ENCODE results near the gene NOL4L.

Gene NOL4L

GRCh38 chr20:32607727-32608663 lies 22.9 kb upstream of the NOL4L start:
- Histone ChIP-seq H4K8ac (ENCODE audit: low read depth, low read length) (no peak overlapping the region), H3K27me3 (ENCODE audit: insufficient read depth, low read length, poor library complexity) (no peaks in the 10 kb centered on the region), H2BK15ac (replicated peaks; ENCODE audit: low read depth) (no peak overlapping the region), H2BK5ac (ENCODE audit: low read length) (no peak overlapping the region), H3K27ac (ENCODE audit: low read depth, low read length) (no peak overlapping the region), H3K79me1 (ENCODE audit: low read length) (no peaks in the 10 kb centered on the region), H3K23ac (ENCODE audit: low read length) (no peak overlapping the region), H3K18ac (ENCODE audit: low read length) (no peak overlapping the region), H2BK120ac (ENCODE audit: low read depth, low read length) (no peak overlapping the region), H4K5ac (ENCODE audit: low read length) (no peak overlapping the region), H3K4ac (ENCODE audit: low read depth, low read length) (no peak overlapping the region), H3K4me2 (ENCODE audit: low read length) (no peak overlapping the region), H3K79me2 (ENCODE audit: control insufficient read depth, insufficient read depth, low read length) (no peaks in the 10 kb centered on the region), H3K56ac (ENCODE audit: low read length) (no peak overlapping the region), H3K36me3 (ENCODE audit: control insufficient read depth, insufficient read depth, low read length) (no peaks in the 10 kb centered on the region), H3K4me1 (ENCODE audit: control insufficient read depth, low read depth, low read length) (no peaks in the 10 kb centered on the region), H2AK5ac (ENCODE audit: low read length) (no peak overlapping the region), H3K4me3 (ENCODE audit: low read length) (no peak overlapping the region), H3K9ac (ENCODE audit: low read length) (no peak overlapping the region)
- no peak for DNase-seq
- WGBS (ENCODE audit: extremely low coverage, insufficient coverage, low lambda C conversion rate), result no CpG with 5 or more reads among the region's 22 CpGs

DNA sequence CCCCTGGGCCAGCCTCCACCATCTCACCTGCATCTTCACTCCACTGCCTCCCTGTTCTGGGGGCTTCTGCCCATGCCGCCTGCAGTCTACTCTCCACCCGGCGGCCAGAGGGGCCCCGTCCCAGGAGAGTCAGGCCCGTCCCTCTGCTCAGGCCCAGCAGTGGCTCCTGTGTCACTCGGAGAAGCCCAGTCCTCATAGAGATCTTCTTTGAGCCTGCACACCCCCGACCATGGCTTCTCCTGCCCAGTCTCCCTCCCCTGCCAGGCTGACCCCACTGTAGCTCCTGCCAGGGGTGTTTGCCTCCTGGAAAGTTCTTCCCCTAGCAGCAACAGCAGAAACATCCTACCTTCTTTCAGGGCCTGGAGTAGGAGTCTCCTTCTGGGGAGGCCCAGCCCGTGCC lies 22.2 kb upstream of the NOL4L start:
- Histone ChIP-seq H3K18ac (ENCODE audit: low read length) (no peak overlapping the region), H3K27ac (ENCODE audit: low read depth, low read length) (no peak overlapping the region), H2BK15ac (replicated peaks; ENCODE audit: low read depth) (no peak overlapping the region), H3K79me2 (ENCODE audit: control insufficient read depth, insufficient read depth, low read length) (no peaks in the 10 kb centered on the region), H3K4me3 (ENCODE audit: low read length) (no peak overlapping the region), H4K8ac (ENCODE audit: low read depth, low read length) (no peak overlapping the region), H4K5ac (ENCODE audit: low read length) (no peak overlapping the region), H3K36me3 (ENCODE audit: control insufficient read depth, insufficient read depth, low read length) (no peaks in the 10 kb centered on the region), H3K79me1 (ENCODE audit: low read length) (no peaks in the 10 kb centered on the region), H3K9ac (ENCODE audit: low read length) (no peak overlapping the region), H3K4me2 (ENCODE audit: low read length) (no peak overlapping the region), H2AK5ac (ENCODE audit: low read length) (no peak overlapping the region), H2BK5ac (ENCODE audit: low read length) (no peak overlapping the region), H3K56ac (ENCODE audit: low read length) (no peak overlapping the region), H3K4ac (ENCODE audit: low read depth, low read length) (no peak overlapping the region), H2BK120ac (ENCODE audit: low read depth, low read length) (no peak overlapping the region), H3K4me1 (ENCODE audit: control insufficient read depth, low read depth, low read length) (no peaks in the 10 kb centered on the region), H3K23ac (ENCODE audit: low read length) (no peak overlapping the region), H3K27me3 (ENCODE audit: insufficient read depth, low read length, poor library complexity) (no peaks in the 10 kb centered on the region)
- no peak for DNase-seq
- no CpG with 5 or more reads among the region's 8 CpGs for WGBS (ENCODE audit: extremely low coverage, insufficient coverage, low lambda C conversion rate)

GRCh38 chr20:32606790-32607189 lies 21.7 kb upstream of the NOL4L start:
- Histone ChIP-seq H2AK5ac (ENCODE audit: low read length) (no peak overlapping the region), H3K27ac (ENCODE audit: low read depth, low read length) (no peak overlapping the region)
- WGBS (ENCODE audit: extremely low coverage, insufficient coverage, low lambda C conversion rate), result no CpG with 5 or more reads among the region's 1 CpG

DNA sequence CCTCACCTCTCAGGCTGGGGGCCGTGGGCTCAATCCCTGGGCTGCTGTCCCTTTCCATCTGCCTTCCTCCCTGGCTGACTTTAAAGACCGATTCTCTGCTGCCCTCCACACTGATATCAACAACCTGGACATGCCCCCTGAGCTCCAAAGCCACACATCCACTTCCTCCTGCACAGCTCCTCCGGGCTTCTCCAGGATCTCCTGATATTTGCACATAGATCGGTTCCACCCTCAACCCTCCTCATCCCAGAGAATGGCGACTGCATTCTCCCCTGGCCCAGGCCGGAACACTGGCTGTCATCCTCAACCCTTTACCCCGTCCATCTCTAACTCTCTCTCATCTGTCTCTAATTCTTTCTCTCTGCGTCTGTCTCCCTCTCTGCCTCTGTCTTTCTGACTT lies 21.0 kb upstream of the NOL4L start:
- no peak overlapping the region for H3K4me2 ChIP-seq (ENCODE audit: low read length)
- no peak overlapping the region for H3K18ac ChIP-seq (ENCODE audit: low read length)
- no peaks in the 10 kb centered on the region for H3K4me1 ChIP-seq (ENCODE audit: control insufficient read depth, low read depth, low read length)
- no peaks in the 10 kb centered on the region for H3K79me1 ChIP-seq (ENCODE audit: low read length)
- no peak for DNase-seq
- no peaks in the 10 kb centered on the region for H3K27me3 ChIP-seq (ENCODE audit: insufficient read depth, low read length, poor library complexity)
- H4K8ac ChIP-seq (ENCODE audit: low read depth, low read length), result no peak overlapping the region
- H3K4me3 ChIP-seq (ENCODE audit: low read length), result no peak overlapping the region
- no peak overlapping the region for H3K27ac ChIP-seq (ENCODE audit: low read depth, low read length)
- no peak overlapping the region for H3K23ac ChIP-seq (ENCODE audit: low read length)
- no peaks in the 10 kb centered on the region for H3K36me3 ChIP-seq (ENCODE audit: control insufficient read depth, insufficient read depth, low read length)
- no peak overlapping the region for H2AK5ac ChIP-seq (ENCODE audit: low read length)
- no CpG with 5 or more reads among the region's 8 CpGs for WGBS (ENCODE audit: extremely low coverage, insufficient coverage, low lambda C conversion rate)
- no peak overlapping the region for H2BK15ac ChIP-seq (replicated peaks; ENCODE audit: low read depth)
- no peak overlapping the region for H2BK120ac ChIP-seq (ENCODE audit: low read depth, low read length)
- H3K56ac ChIP-seq (ENCODE audit: low read length), result no peak overlapping the region
- H3K9ac ChIP-seq (ENCODE audit: low read length), result no peak overlapping the region
- H3K79me2 ChIP-seq (ENCODE audit: control insufficient read depth, insufficient read depth, low read length), result no peaks in the 10 kb centered on the region
- no peak overlapping the region for H4K5ac ChIP-seq (ENCODE audit: low read length)
- H2BK5ac ChIP-seq (ENCODE audit: low read length), result no peak overlapping the region
- H3K4ac ChIP-seq (ENCODE audit: low read depth, low read length), result no peak overlapping the region

More at GRCh38 chr20:32606790-32607189, 21.7 kb upstream of the NOL4L start:
- H4K8ac ChIP-seq (ENCODE audit: low read depth, low read length), result no peak overlapping the region
- H2BK5ac ChIP-seq (ENCODE audit: low read length), result no peak overlapping the region
- H3K18ac ChIP-seq (ENCODE audit: low read length), result no peak overlapping the region
- H3K56ac ChIP-seq (ENCODE audit: low read length), result no peak overlapping the region
- H3K79me2 ChIP-seq (ENCODE audit: control insufficient read depth, insufficient read depth, low read length), result no peaks in the 10 kb centered on the region
- no peaks in the 10 kb centered on the region for H3K4me1 ChIP-seq (ENCODE audit: control insufficient read depth, low read depth, low read length)
- H2BK120ac ChIP-seq (ENCODE audit: low read depth, low read length), result no peak overlapping the region
- no peak overlapping the region for H3K4ac ChIP-seq (ENCODE audit: low read depth, low read length)
- no peak overlapping the region for H3K23ac ChIP-seq (ENCODE audit: low read length)
- H4K5ac ChIP-seq (ENCODE audit: low read length), result no peak overlapping the region
- no peak for DNase-seq
- no peak overlapping the region for H3K9ac ChIP-seq (ENCODE audit: low read length)
- no peak overlapping the region for H3K4me2 ChIP-seq (ENCODE audit: low read length)
- H3K79me1 ChIP-seq (ENCODE audit: low read length), result no peaks in the 10 kb centered on the region
- no peaks in the 10 kb centered on the region for H3K27me3 ChIP-seq (ENCODE audit: insufficient read depth, low read length, poor library complexity)
- no peak overlapping the region for H2BK15ac ChIP-seq (replicated peaks; ENCODE audit: low read depth)
- no peaks in the 10 kb centered on the region for H3K36me3 ChIP-seq (ENCODE audit: control insufficient read depth, insufficient read depth, low read length)
- H3K4me3 ChIP-seq (ENCODE audit: low read length), result no peak overlapping the region

DNA sequence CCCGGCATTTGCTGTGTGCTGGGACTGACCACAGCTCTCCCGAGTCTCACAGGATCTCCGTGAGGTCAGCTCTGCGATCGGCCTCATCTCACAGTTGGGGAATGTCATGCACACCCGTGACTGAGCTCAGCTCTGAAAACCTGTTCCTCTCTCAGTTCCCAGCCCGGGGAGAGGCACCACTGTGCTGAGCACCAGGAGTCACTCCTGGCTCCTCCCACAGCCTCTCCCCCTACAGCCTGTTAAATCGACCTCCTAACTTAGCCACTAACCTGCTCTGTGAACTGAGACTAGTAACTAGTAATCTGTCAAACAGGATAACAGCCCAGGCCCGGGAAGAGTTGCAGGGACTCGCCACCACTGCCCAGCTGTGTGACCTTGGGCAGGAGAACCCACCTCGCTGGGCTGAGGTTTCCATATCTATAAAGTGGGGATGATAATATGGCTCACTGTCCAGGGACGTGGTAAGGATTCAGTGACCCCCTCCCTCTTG lies 20.1 kb upstream of the NOL4L start:
- no peak overlapping the region for H3K18ac ChIP-seq (ENCODE audit: low read length)
- no peaks in the 10 kb centered on the region for H3K27me3 ChIP-seq (ENCODE audit: insufficient read depth, low read length, poor library complexity)
- H3K4me3 ChIP-seq (ENCODE audit: low read length), result no peak overlapping the region
- DNase-seq, result no peak
- no peak overlapping the region for H2BK15ac ChIP-seq (replicated peaks; ENCODE audit: low read depth)
- no CpG with 5 or more reads among the region's 12 CpGs for WGBS (ENCODE audit: extremely low coverage, insufficient coverage, low lambda C conversion rate)
- H3K36me3 ChIP-seq (ENCODE audit: control insufficient read depth, insufficient read depth, low read length), result no peaks in the 10 kb centered on the region
- H3K9ac ChIP-seq (ENCODE audit: low read length), result no peak overlapping the region
- no peak overlapping the region for H3K56ac ChIP-seq (ENCODE audit: low read length)
- H3K79me1 ChIP-seq (ENCODE audit: low read length), result no peaks in the 10 kb centered on the region
- H3K79me2 ChIP-seq (ENCODE audit: control insufficient read depth, insufficient read depth, low read length), result no peaks in the 10 kb centered on the region
- H2BK5ac ChIP-seq (ENCODE audit: low read length), result no peak overlapping the region
- no peak overlapping the region for H3K4me2 ChIP-seq (ENCODE audit: low read length)
- no peak overlapping the region for H2AK5ac ChIP-seq (ENCODE audit: low read length)
- no peak overlapping the region for H4K5ac ChIP-seq (ENCODE audit: low read length)
- no peak overlapping the region for H4K8ac ChIP-seq (ENCODE audit: low read depth, low read length)
- no peak overlapping the region for H3K23ac ChIP-seq (ENCODE audit: low read length)
- H2BK120ac ChIP-seq (ENCODE audit: low read depth, low read length), result no peak overlapping the region
- H3K27ac ChIP-seq (ENCODE audit: low read depth, low read length), result no peak overlapping the region
- no peak overlapping the region for H3K4ac ChIP-seq (ENCODE audit: low read depth, low read length)
- H3K4me1 ChIP-seq (ENCODE audit: control insufficient read depth, low read depth, low read length), result no peaks in the 10 kb centered on the region

Data from mesendoderm (in vitro differentiated cells).